NOMO-1 (cell line): ENCODE measurements around the gene ARL8A.

Experiments used
- DNase-seq, 2 experiments: peaks; one replicate each; lab custom pipeline; 2025; ENCODE audit not compliant: unreplicated experiment in 2 of 2; lab: John Stamatoyannopoulos, UW

Gene ARL8A

GRCh38 chr1:202085682-202086373 lies 58.7 kb downstream of the ARL8A start:
- DNase-seq: no peak

- no peak for DNase-seq
Measured at GRCh38 chr1:202084791-202085681, 59.5 kb downstream of the ARL8A start.
